ENCODE measurements around the gene NT5DC1. TPM values are rescaled to one million over a fixed set of nuclear protein-coding genes. Genes with fewer than 3 reads are reported as not detected.
"Not testable (repeated sequence)": the region's sequence is repeated elsewhere in the genome, so short reads cannot be mapped to it uniquely, and the experiment has no call there.

NT5DC1 gene
- total RNA-seq, 1 donor from 2014 or later: 29.7 TPM

- no peaks in the 10 kb centered on the region for H3K27me3 Mint-ChIP-seq (ENCODE audit: low read depth, unreplicated experiment)
- Histone ChIP-seq H3K9ac (ENCODE audit: low read length) (no peak overlapping the region), H3K4me3 (ENCODE audit: insufficient read depth, low read depth, low read length) (no peak overlapping the region), H2AFZ (ENCODE audit: low read depth, low read length) (no peak overlapping the region), H4K20me1 (ENCODE audit: insufficient read depth, low read length) (peaks cover 10% of the 10 kb centered on the region), H3K9me3 (ENCODE audit: insufficient read depth, low read depth, low read length) (no peaks in the 10 kb centered on the region), H3K27ac (ENCODE audit: low read depth, low read length) (no peak overlapping the region), H3K27me3 (ENCODE audit: insufficient read depth, low read length) (no peaks in the 10 kb centered on the region), H3K4me1 (ENCODE audit: insufficient read depth, low read length) (peaks cover 12% of the 10 kb centered on the region), H3K79me2 (ENCODE audit: insufficient read depth, low read length) (peaks cover 14% of the 10 kb centered on the region), H3K36me3 (ENCODE audit: insufficient read depth, low read length) (peaks cover 2% of the 10 kb centered on the region), H3K4me2 (ENCODE audit: low read length) (no peak overlapping the region)
- no peaks in the 10 kb centered on the region for H3K9me3 Mint-ChIP-seq (ENCODE audit: unreplicated experiment)
- no peaks in the 10 kb centered on the region for H3K4me1 Mint-ChIP-seq (ENCODE audit: low read depth, unreplicated experiment)
- FAIRE-seq: no peak
- H3K4me3 Mint-ChIP-seq (ENCODE audit: unreplicated experiment): no peak overlapping the region
- peaks cover 2% of the 10 kb centered on the region for H3K36me3 Mint-ChIP-seq (ENCODE audit: low read depth, unreplicated experiment)
- DNase-seq (ENCODE audit: low read depth): no peak
- no peak for TF ChIP-seq CTCF (IDR thresholded peaks at IDR 0.05; ENCODE audit: insufficient read depth, low read depth, low read length)
- TF ChIP-seq EZH2 (IDR thresholded peaks at IDR 0.05; ENCODE audit: insufficient read depth, low read length): no peak
- no peak overlapping the region for H3K27ac Mint-ChIP-seq (ENCODE audit: unreplicated experiment)
These were observed 182.5 kb downstream of the NT5DC1 start for GRCh38 chr6:116283191-116283590.

GRCh38 chr6:116284984-116285383 is 184.3 kb downstream of the NT5DC1 start:
- H3K4me2 ChIP-seq (ENCODE audit: low read length); H3K27ac ChIP-seq (ENCODE audit: low read depth, low read length); H3K36me3 ChIP-seq (ENCODE audit: insufficient read depth, low read length); H3K4me1 ChIP-seq (ENCODE audit: insufficient read depth, low read length); H3K79me2 ChIP-seq (ENCODE audit: insufficient read depth, low read length); H3K9me3 ChIP-seq (ENCODE audit: insufficient read depth, low read depth, low read length); H3K36me3 Mint-ChIP-seq (ENCODE audit: low read depth, unreplicated experiment); H3K9ac ChIP-seq (ENCODE audit: low read length); H3K27me3 ChIP-seq (ENCODE audit: insufficient read depth, low read length); H3K4me1 Mint-ChIP-seq (ENCODE audit: low read depth, unreplicated experiment); H3K4me3 Mint-ChIP-seq (ENCODE audit: unreplicated experiment); H3K4me3 ChIP-seq (ENCODE audit: insufficient read depth, low read depth, low read length); DNase-seq (ENCODE audit: low read depth); H2AFZ ChIP-seq (ENCODE audit: low read depth, low read length); H4K20me1 ChIP-seq (ENCODE audit: insufficient read depth, low read length); H3K9me3 Mint-ChIP-seq (ENCODE audit: unreplicated experiment); FAIRE-seq; H3K27me3 Mint-ChIP-seq (ENCODE audit: low read depth, unreplicated experiment): not testable (repeated sequence)
- H3K27ac Mint-ChIP-seq (ENCODE audit: unreplicated experiment): peak overlapping the region; percentile 75

- Mint-ChIP-seq H3K27ac (ENCODE audit: unreplicated experiment) (peak overlapping the region; percentile 23), H3K4me3 (ENCODE audit: unreplicated experiment) (no peak overlapping the region), H3K4me1 (ENCODE audit: low read depth, unreplicated experiment) (no peaks in the 10 kb centered on the region), H3K27me3 (ENCODE audit: low read depth, unreplicated experiment) (no peaks in the 10 kb centered on the region), H3K9me3 (ENCODE audit: unreplicated experiment) (no peaks in the 10 kb centered on the region), H3K36me3 (ENCODE audit: low read depth, unreplicated experiment) (peaks cover 2% of the 10 kb centered on the region)
- Histone ChIP-seq H3K27me3 (ENCODE audit: insufficient read depth, low read length) (no peaks in the 10 kb centered on the region), H3K4me2 (ENCODE audit: low read length) (no peak overlapping the region), H3K9ac (ENCODE audit: low read length) (no peak overlapping the region), H3K4me1 (ENCODE audit: insufficient read depth, low read length) (no peaks in the 10 kb centered on the region), H3K4me3 (ENCODE audit: insufficient read depth, low read depth, low read length) (no peak overlapping the region), H4K20me1 (ENCODE audit: insufficient read depth, low read length) (no peaks in the 10 kb centered on the region), H3K27ac (ENCODE audit: low read depth, low read length) (no peak overlapping the region), H2AFZ (ENCODE audit: low read depth, low read length) (no peak overlapping the region), H3K9me3 (ENCODE audit: insufficient read depth, low read depth, low read length) (no peaks in the 10 kb centered on the region), H3K79me2 (ENCODE audit: insufficient read depth, low read length) (no peaks in the 10 kb centered on the region), H3K36me3 (ENCODE audit: insufficient read depth, low read length) (no peaks in the 10 kb centered on the region)
- DNase-seq (ENCODE audit: low read depth): no peak
- FAIRE-seq: peak; percentile 13
- no peak for TF ChIP-seq CTCF (IDR thresholded peaks at IDR 0.05; ENCODE audit: insufficient read depth, low read depth, low read length)
- TF ChIP-seq EZH2 (IDR thresholded peaks at IDR 0.05; ENCODE audit: insufficient read depth, low read length): no peak
These were observed 186.2 kb downstream of the NT5DC1 start for GRCh38 chr6:116286773-116287358.

All from astrocyte (in vitro differentiated cells and primary cell).